HG03460 (cell line): ENCODE data around the gene VWF.

Source experiments
- ATAC-seq: cut with Tn5 transposase; IDR thresholded peaks from one replicate; pipeline ENCODE4 v1.9.1; 2021; ENCODE audit not compliant: unreplicated experiment

VWF gene

GRCh38 chr12:5921966-5922899 lies 202.2 kb downstream of the VWF start:
- ATAC-seq, result no peak

- ATAC-seq, result no peak
These were observed 203.2 kb downstream of the VWF start for GRCh38 chr12:5921027-5921909.

GRCh38 chr12:5916785-5917290 lies 207.6 kb downstream of the VWF start:
- no peak for ATAC-seq

- no peak for ATAC-seq
These were observed 209.0 kb downstream of the VWF start for GRCh38 chr12:5915511-5915910.

GRCh38 chr12:5914387-5915149 lies 209.9 kb downstream of the VWF start:
- ATAC-seq, result no peak

GRCh38 chr12:5913387-5913786 lies 211.1 kb downstream of the VWF start:
- no peak for ATAC-seq

GRCh38 chr12:5912437-5913334 lies 211.8 kb downstream of the VWF start:
- no peak for ATAC-seq

GRCh38 chr12:5912011-5912410 lies 212.5 kb downstream of the VWF start:
- no peak for ATAC-seq

- no peak for ATAC-seq
These were observed 213.5 kb downstream of the VWF start for GRCh38 chr12:5910790-5911548.

- no peak for ATAC-seq
These were observed 214.9 kb downstream of the VWF start for GRCh38 chr12:5909560-5909959.

GRCh38 chr12:5908251-5908650 lies 216.2 kb downstream of the VWF start:
- no peak for ATAC-seq

GRCh38 chr12:5907807-5908206 lies 216.7 kb downstream of the VWF start:
- no peak for ATAC-seq

GRCh38 chr12:5905757-5906156 lies 218.7 kb downstream of the VWF start:
- no peak for ATAC-seq

- no peak for ATAC-seq
These were observed 219.5 kb downstream of the VWF start for GRCh38 chr12:5904969-5905368.

- no peak for ATAC-seq
These were observed 220.0 kb downstream of the VWF start for GRCh38 chr12:5904441-5904840.

- ATAC-seq, result no peak
These were observed 221.7 kb downstream of the VWF start for GRCh38 chr12:5902736-5903135.

GRCh38 chr12:5901416-5901815 lies 223.1 kb downstream of the VWF start:
- ATAC-seq, result no peak

GRCh38 chr12:5900533-5901205 lies 223.8 kb downstream of the VWF start:
- ATAC-seq, result no peak

- no peak for ATAC-seq
These were observed 224.4 kb downstream of the VWF start for GRCh38 chr12:5900076-5900475.
